ENCODE measurements around the gene GREM2. TPM values are rescaled to one million over a fixed set of nuclear protein-coding genes. Genes with fewer than 3 reads are reported as not detected.

Gene GREM2
- total RNA-seq, 4 donors from 2014 or later, result 0.83 to 3.1 (median 2.8) TPM

DNA sequence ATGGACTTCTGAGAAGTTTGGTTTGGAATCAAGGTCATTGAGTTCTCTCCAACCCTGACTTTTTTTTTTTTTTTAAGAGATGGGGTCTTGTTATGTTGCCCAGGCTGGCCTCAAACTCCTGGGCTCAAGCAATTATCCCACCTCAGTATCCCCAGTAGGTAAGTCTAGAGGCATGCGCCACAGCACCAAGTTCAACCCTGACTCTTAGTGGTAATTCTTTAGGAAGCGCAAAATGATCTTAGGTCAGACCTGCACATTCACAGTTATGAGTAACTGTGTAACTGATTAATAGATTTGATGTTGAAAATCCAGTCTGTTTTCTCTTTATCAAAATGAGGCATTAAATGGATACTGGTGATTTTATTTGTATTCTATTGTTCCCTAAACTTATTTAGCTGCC, 95.9 kb downstream of the GREM2 start:
- intact Hi-C loops (cut with DNase I), result no loop called here

DNA sequence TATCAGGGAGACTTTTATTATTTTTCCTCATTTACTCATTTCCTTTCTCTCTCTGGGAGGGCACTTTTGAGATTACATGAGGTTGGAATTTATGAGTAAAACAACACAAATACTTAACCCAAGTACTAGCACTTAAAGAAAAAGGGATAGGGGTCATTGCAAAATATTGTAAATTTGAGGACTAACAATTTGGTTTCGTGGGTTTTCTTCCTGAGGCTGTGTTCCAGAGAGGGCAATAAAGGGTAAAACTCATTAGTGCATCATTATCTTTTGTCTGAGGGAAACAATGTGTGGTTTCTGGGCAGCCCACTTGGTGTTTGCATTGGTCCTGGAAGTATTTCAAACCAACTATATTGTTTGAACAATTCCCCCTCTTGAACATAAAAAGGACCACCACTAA, 96.5 kb downstream of the GREM2 start:
- no peaks in the 10 kb centered on the region for H3K27me3 ChIP-seq
- TF ChIP-seq EP300 (IDR thresholded peaks at IDR 0.05) (no peak), POLR2AphosphoS5 (IDR thresholded peaks at IDR 0.05) (no peak), POLR2A (IDR thresholded peaks at IDR 0.05; ENCODE audit: low read depth) (no peak)
- TF ChIP-seq, protein P1, sequence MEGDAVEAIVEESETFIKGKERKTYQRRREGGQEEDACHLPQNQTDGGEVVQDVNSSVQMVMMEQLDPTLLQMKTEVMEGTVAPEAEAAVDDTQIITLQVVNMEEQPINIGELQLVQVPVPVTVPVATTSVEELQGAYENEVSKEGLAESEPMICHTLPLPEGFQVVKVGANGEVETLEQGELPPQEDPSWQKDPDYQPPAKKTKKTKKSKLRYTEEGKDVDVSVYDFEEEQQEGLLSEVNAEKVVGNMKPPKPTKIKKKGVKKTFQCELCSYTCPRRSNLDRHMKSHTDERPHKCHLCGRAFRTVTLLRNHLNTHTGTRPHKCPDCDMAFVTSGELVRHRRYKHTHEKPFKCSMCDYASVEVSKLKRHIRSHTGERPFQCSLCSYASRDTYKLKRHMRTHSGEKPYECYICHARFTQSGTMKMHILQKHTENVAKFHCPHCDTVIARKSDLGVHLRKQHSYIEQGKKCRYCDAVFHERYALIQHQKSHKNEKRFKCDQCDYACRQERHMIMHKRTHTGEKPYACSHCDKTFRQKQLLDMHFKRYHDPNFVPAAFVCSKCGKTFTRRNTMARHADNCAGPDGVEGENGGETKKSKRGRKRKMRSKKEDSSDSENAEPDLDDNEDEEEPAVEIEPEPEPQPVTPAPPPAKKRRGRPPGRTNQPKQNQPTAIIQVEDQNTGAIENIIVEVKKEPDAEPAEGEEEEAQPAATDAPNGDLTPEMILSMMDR (IDR thresholded peaks at IDR 0.05), result no peak
- intact Hi-C loops (cut with DNase I), result no loop called here
- 71% methylated on average over 1 of the region's 1 CpG for WGBS
- H3K36me3 ChIP-seq, result no peaks in the 10 kb centered on the region
- H3K27ac ChIP-seq (replicated peaks in 1 of 4), result no peak overlapping the region
- H3K4me3 ChIP-seq, result no peak overlapping the region
- no peaks in the 10 kb centered on the region for H3K9me3 ChIP-seq
- H3K4me1 ChIP-seq, result no peaks in the 10 kb centered on the region
- no peak for DNase-seq (ENCODE audit: extremely low spot score)

More for the DNA sequence above, 95.9 kb downstream of the GREM2 start:
- Histone ChIP-seq H3K27ac (replicated peaks in 1 of 4) (no peak overlapping the region), H3K9me3 (no peaks in the 10 kb centered on the region), H3K4me1 (no peaks in the 10 kb centered on the region), H3K4me3 (no peak overlapping the region), H3K27me3 (no peaks in the 10 kb centered on the region), H3K36me3 (no peaks in the 10 kb centered on the region)
- TF ChIP-seq POLR2A (IDR thresholded peaks at IDR 0.05; ENCODE audit: low read depth), result no peak
- no peak for TF ChIP-seq EP300 (IDR thresholded peaks at IDR 0.05)
- TF ChIP-seq, protein P1 (IDR thresholded peaks at IDR 0.05), result no peak
- no peak for TF ChIP-seq POLR2AphosphoS5 (IDR thresholded peaks at IDR 0.05)
- DNase-seq (ENCODE audit: extremely low spot score), result no peak
- 96% methylated on average over 2 of the region's 2 CpGs for WGBS

DNA sequence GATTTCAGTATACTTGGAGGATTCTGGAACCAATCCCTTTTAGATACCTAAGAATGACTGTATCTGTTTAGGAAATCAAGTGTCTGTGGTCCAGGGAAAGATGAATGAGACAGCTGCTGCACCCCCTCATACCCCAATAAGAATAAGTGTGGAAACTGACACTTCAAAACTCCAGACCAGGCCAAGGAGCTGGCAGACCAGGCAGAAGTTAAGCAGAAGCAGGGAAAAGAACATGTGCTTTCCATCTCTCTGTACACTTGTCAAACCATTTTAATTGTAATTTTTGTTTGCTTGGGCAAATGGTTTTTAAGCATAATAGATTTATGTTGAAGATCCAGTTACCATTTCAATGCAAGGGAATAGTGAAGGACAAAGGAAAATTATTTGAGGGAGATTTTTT, 100.2 kb downstream of the GREM2 start:
- Histone ChIP-seq H3K9me3 (no peaks in the 10 kb centered on the region), H3K4me1 (no peaks in the 10 kb centered on the region), H3K27ac (replicated peaks in 1 of 4) (no peak overlapping the region), H3K4me3 (no peak overlapping the region), H3K36me3 (no peaks in the 10 kb centered on the region), H3K27me3 (no peaks in the 10 kb centered on the region)
- intact Hi-C loops (cut with DNase I), result no loop called here
- TF ChIP-seq POLR2AphosphoS5 (IDR thresholded peaks at IDR 0.05) (no peak), EP300 (IDR thresholded peaks at IDR 0.05) (no peak), POLR2A (IDR thresholded peaks at IDR 0.05; ENCODE audit: low read depth) (no peak)
- TF ChIP-seq, protein P1 (IDR thresholded peaks at IDR 0.05), result no peak
- no peak for DNase-seq (ENCODE audit: extremely low spot score)

DNA sequence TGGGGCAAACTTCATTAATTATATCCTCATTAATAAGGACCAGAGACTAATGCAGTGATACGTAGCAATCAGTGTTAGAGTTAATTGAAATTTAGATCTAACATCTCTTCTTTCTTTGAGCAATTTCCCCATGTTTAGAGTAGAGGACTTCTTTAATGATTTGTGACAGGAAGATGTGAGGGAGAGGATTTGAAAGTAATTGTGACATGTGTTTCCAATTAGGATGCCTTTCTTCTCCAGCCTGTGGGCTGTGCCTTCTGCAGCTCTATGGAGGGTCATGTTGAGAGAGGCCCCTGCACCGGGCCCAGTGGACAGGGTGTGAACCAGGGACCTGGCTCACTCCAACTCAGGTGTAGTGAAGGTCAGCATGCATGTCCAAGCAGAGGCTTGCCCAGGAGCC, 103.0 kb downstream of the GREM2 start:
- Histone ChIP-seq H3K36me3 (no peaks in the 10 kb centered on the region), H3K9me3 (no peaks in the 10 kb centered on the region), H3K27ac (replicated peaks in 1 of 4) (no peak overlapping the region), H3K4me1 (no peaks in the 10 kb centered on the region), H3K27me3 (no peaks in the 10 kb centered on the region), H3K4me3 (no peak overlapping the region)
- 68% methylated on average over 2 of the region's 2 CpGs for WGBS
- intact Hi-C loops (cut with DNase I), result no loop called here
- DNase-seq (ENCODE audit: extremely low spot score), result no peak
- no peak for TF ChIP-seq POLR2A (IDR thresholded peaks at IDR 0.05; ENCODE audit: low read depth)
- TF ChIP-seq POLR2AphosphoS5 (IDR thresholded peaks at IDR 0.05), result no peak
- no peak for TF ChIP-seq EP300 (IDR thresholded peaks at IDR 0.05)
- TF ChIP-seq, protein P1 (IDR thresholded peaks at IDR 0.05), result no peak

DNA sequence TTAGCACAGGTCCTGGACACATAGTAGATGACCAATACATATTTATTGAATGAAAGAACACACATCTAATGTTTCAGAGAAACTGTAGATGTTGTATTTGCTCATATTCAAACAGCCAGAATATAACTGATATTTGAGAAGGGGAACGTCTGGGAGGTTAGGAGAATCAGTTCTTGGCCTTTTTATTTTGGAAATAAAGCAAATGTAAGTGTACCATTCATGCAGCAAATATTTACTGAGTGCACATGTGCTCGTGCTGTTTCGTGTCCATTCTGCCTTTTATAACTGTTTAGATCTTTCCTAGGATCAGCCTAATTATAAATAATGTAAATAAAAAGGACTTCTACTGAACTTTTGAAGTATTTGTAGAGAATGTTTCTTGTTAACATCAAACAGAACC, 103.8 kb downstream of the GREM2 start:
- Histone ChIP-seq H3K27me3 (no peaks in the 10 kb centered on the region), H3K36me3 (no peaks in the 10 kb centered on the region), H3K27ac (replicated peaks in 1 of 4) (no peak overlapping the region), H3K4me3 (no peak overlapping the region), H3K9me3 (no peaks in the 10 kb centered on the region), H3K4me1 (no peaks in the 10 kb centered on the region)
- 60% methylated on average over 3 of the region's 3 CpGs for WGBS
- no peak for DNase-seq (ENCODE audit: extremely low spot score)
- intact Hi-C loops (cut with DNase I), result no loop called here
- TF ChIP-seq, protein P1 (IDR thresholded peaks at IDR 0.05), result no peak
- TF ChIP-seq POLR2AphosphoS5 (IDR thresholded peaks at IDR 0.05) (no peak), EP300 (IDR thresholded peaks at IDR 0.05) (no peak), POLR2A (IDR thresholded peaks at IDR 0.05; ENCODE audit: low read depth) (no peak)

Data from esophagus muscularis mucosa (tissue), 4 donors.